Caco-2 (cell line): ENCODE results near the gene TRAPPC4. TPM values are rescaled to one million over a fixed set of nuclear protein-coding genes. Genes with fewer than 3 reads are reported as not detected.
"Not testable (repeated sequence)": the region's sequence is repeated elsewhere in the genome, so short reads cannot be mapped to it uniquely, and the experiment has no call there.

Source experiments
- BruUV-seq: library from RNA; stranded (reverse); fragments of 400-500 nt; replicated peaks from 2 replicates; lab custom pipeline; 2021; lab: Mats Ljungman, UMichigan
- CTCF ChIA-PET: fragments of 300-600 bp; sonication (Branson Sonifier 250); formaldehyde crosslinking; loops from one replicate; lab custom pipeline; 2022; ENCODE audit warnings: antibody characterized with exemption; lab: Charles Lee
- POLR2A ChIA-PET: fragments of 300-600 bp; sonication (Branson Sonifier 250); formaldehyde crosslinking; loops from one replicate; lab custom pipeline; 2022; ENCODE audit warnings: antibody characterized with exemption; lab: Charles Lee
- DNase-seq, 2 experiments: peaks; one replicate each; pipeline versions ENCODE4 v3.0.0 to v3.0.0-alpha.2; 2020 to 2022
- H3K27me3 ChIP-seq: replicated peaks from 2 replicates; pipeline ENCODE4 v1.6.0; 2011; ENCODE audit warnings: low read length; ENCODE audit not compliant: control insufficient read depth, insufficient read depth
- H3K36me3 ChIP-seq: 2 replicates; pipeline ENCODE4 v1.5.1; 2011; ENCODE audit warnings: low read length; ENCODE audit not compliant: control insufficient read depth, insufficient read depth
- H3K4me1 ChIP-seq: fragments of 250-450 bp; sonication (Bioruptor Pico); 2 replicates; pipeline ENCODE4 v1.5.1; 2020; ENCODE audit warnings: mild to moderate bottlenecking
- H3K4me3 ChIP-seq: 2 replicates; pipeline ENCODE4 v1.5.1; 2011; ENCODE audit warnings: low read depth, mild to moderate bottlenecking, control low read depth, low read length
- H3K9me3 ChIP-seq: fragments of 250-450 bp; sonication (Bioruptor Pico); 2 replicates; pipeline ENCODE4 v1.5.1; 2020; ENCODE audit warnings: mild to moderate bottlenecking, moderate library complexity
- H3K27ac Mint-ChIP-seq: one replicate; pipeline ENCODE4 v1.8.0; 2022; ENCODE audit warnings: mixed read lengths; ENCODE audit not compliant: unreplicated experiment
- H3K27me3 Mint-ChIP-seq: one replicate; pipeline ENCODE4 v1.8.0; 2022; ENCODE audit warnings: mixed read lengths; ENCODE audit not compliant: insufficient read depth, unreplicated experiment
- H3K36me3 Mint-ChIP-seq: one replicate; pipeline ENCODE4 v1.8.0; 2022; ENCODE audit warnings: mild to moderate bottlenecking, mixed read lengths; ENCODE audit not compliant: insufficient read depth, unreplicated experiment
- H3K4me1 Mint-ChIP-seq: one replicate; pipeline ENCODE4 v1.8.0; 2022; ENCODE audit warnings: low read depth, mixed read lengths; ENCODE audit not compliant: unreplicated experiment
- H3K4me3 Mint-ChIP-seq: one replicate; pipeline ENCODE4 v1.8.0; 2022; ENCODE audit warnings: mild to moderate bottlenecking, moderate library complexity, mixed read lengths; ENCODE audit not compliant: unreplicated experiment
- H3K9me3 Mint-ChIP-seq: one replicate; pipeline ENCODE4 v1.8.0; 2022; ENCODE audit warnings: mixed read lengths; ENCODE audit not compliant: unreplicated experiment
- intact Hi-C: fragments of 100-400 bp; cut with micrococcal nuclease; formaldehyde crosslinking; loops from one replicate; pipeline ENCODE4 v1.10.0; 2022; ENCODE audit not compliant: unreplicated experiment
- total RNA-seq: library from RNA; stranded (reverse); gene quantifications from 2 replicates; pipeline ENCODE4 v1.2.3, GENCODE V29; 2022
- TF ChIP-seq, protein P1 (sequence below), 2 experiments: fragments of 200-600 bp in 1 of 2; IDR thresholded peaks; 1 replicate in 1 of 2; 2 replicates in 1 of 2; pipeline versions ENCODE4 v1.5.1 to v1.8.0; 2011 to 2022; ENCODE audit warnings: antibody characterized with exemption in 1 of 2, control low read depth in 1 of 2, inconsistent platforms in 1 of 2, low read depth in 1 of 2, low read length in 1 of 2, mild to moderate bottlenecking in 1 of 2, moderate library complexity in 1 of 2; ENCODE audit not compliant: insufficient read depth in 1 of 2, severe bottlenecking in 1 of 2, unreplicated experiment in 1 of 2

Gene TRAPPC4
- total RNA-seq, 1 experiment from 2014 or later = 118 TPM

DNA sequence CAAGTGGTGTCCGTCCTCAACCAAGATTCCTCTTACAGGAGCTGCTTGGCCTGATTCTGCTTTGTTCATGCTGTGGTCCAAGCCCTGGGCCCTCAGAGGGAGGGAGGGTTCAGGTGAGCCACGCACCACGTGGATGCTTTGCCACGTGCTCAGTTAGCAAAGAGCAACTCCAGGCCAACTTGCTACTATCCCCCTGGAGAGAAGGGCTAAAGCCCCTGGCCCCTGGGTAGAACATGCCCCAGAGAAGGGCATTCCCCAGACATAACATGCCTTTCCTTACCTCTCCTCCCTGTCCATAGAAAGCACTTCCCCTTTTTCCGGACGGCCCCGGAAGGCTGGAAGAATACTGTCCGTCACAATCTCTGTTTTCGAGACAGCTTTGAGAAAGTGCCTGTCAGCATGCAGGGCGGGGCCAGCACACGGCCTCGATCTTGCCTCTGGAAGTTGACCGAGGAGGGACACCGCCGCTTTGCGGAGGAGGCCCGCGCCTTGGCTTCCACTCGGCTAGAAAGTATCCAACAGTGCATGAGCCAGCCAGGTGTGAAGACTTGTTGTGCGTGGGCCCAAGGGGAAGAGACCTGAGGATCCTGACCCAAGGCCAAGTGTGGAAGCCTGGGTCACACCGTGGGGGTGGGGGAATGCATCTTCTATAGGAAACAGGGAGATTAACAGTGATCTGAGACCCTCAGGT is 38.2 kb upstream of the TRAPPC4 start:
- POLR2A ChIA-PET = no interaction called here
- TF ChIP-seq, protein P1, sequence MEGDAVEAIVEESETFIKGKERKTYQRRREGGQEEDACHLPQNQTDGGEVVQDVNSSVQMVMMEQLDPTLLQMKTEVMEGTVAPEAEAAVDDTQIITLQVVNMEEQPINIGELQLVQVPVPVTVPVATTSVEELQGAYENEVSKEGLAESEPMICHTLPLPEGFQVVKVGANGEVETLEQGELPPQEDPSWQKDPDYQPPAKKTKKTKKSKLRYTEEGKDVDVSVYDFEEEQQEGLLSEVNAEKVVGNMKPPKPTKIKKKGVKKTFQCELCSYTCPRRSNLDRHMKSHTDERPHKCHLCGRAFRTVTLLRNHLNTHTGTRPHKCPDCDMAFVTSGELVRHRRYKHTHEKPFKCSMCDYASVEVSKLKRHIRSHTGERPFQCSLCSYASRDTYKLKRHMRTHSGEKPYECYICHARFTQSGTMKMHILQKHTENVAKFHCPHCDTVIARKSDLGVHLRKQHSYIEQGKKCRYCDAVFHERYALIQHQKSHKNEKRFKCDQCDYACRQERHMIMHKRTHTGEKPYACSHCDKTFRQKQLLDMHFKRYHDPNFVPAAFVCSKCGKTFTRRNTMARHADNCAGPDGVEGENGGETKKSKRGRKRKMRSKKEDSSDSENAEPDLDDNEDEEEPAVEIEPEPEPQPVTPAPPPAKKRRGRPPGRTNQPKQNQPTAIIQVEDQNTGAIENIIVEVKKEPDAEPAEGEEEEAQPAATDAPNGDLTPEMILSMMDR (IDR thresholded peaks at IDR 0.05; ENCODE audit: insufficient read depth in 1 of 2, low read depth in 1 of 2, low read length in 1 of 2, severe bottlenecking in 1 of 2, unreplicated experiment in 1 of 2) = no peak
- no peak overlapping the region for H3K4me3 Mint-ChIP-seq
- no peaks in the 10 kb centered on the region for H3K36me3 Mint-ChIP-seq
- CTCF ChIA-PET = no interaction called here
- no peaks in the 10 kb centered on the region for H3K4me1 Mint-ChIP-seq
- H3K36me3 ChIP-seq = no peaks in the 10 kb centered on the region
- no peaks in the 10 kb centered on the region for H3K9me3 ChIP-seq
- H3K27me3 Mint-ChIP-seq = no peaks in the 10 kb centered on the region
- DNase-seq = no peak
- BruUV-seq = no TSS peak
- H3K27me3 ChIP-seq = no peaks in the 10 kb centered on the region
- H3K4me1 ChIP-seq = no peaks in the 10 kb centered on the region
- intact Hi-C loops = no loop called here
- no peak overlapping the region for H3K4me3 ChIP-seq
- no peaks in the 10 kb centered on the region for H3K9me3 Mint-ChIP-seq
- no peak overlapping the region for H3K27ac Mint-ChIP-seq

DNA sequence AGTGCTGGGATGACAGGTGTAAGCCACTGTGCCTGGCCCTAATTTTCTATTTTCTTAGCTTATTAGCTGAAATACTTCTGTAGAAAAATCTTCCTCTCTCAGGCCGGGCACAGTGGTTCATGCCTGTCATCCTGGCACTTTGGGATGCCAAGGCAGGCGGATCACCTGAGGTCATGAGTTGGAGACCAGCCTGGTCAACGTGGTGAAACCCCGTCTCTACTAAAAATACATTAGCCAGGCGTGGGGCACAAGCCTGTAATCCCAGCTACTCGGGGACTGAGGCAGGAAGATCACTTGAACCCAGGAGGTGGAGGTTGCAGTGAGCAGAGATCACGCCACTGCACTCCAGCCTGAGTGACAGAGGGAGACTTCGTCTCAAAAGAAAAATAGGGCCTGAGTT is 34.2 kb upstream of the TRAPPC4 start:
- H3K36me3 Mint-ChIP-seq, BruUV-seq, POLR2A ChIA-PET, H3K27ac Mint-ChIP-seq, DNase-seq, H3K4me3 Mint-ChIP-seq, intact Hi-C loops, H3K4me1 Mint-ChIP-seq, H3K4me3 ChIP-seq, H3K27me3 Mint-ChIP-seq, H3K27me3 ChIP-seq, H3K4me1 ChIP-seq, H3K9me3 ChIP-seq, H3K9me3 Mint-ChIP-seq, H3K36me3 ChIP-seq, CTCF ChIA-PET: not testable (repeated sequence)

DNA sequence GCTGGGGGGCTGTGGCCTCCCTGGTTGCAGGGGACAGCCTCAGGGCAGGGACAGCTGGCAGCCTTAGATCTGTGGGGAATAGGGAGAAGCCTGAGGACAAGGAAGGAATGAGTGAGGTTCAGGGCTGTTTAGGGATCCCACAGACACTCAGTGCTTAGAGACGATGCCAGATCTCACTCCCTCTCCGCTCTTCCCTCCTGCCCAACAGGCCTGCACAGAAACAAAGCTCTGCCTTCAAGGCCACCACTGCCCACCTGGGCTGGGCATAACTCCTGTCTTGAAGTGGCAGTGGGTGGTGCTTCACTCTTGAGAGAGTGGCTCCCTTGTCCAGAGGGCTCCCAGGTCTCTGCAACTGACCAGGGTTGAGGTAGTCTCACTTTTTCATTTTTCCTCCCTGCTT is 33.7 kb upstream of the TRAPPC4 start:
- H3K27me3 Mint-ChIP-seq = no peaks in the 10 kb centered on the region
- CTCF ChIA-PET = no interaction called here
- H3K4me1 ChIP-seq = no peaks in the 10 kb centered on the region
- no peaks in the 10 kb centered on the region for H3K9me3 Mint-ChIP-seq
- H3K36me3 ChIP-seq = no peaks in the 10 kb centered on the region
- POLR2A ChIA-PET = no interaction called here
- no peak overlapping the region for H3K4me3 ChIP-seq
- no peaks in the 10 kb centered on the region for H3K36me3 Mint-ChIP-seq
- no TSS peak for BruUV-seq
- no peak for DNase-seq
- no peaks in the 10 kb centered on the region for H3K4me1 Mint-ChIP-seq
- intact Hi-C loops = no loop called here
- no peaks in the 10 kb centered on the region for H3K9me3 ChIP-seq
- H3K27me3 ChIP-seq = no peaks in the 10 kb centered on the region
- H3K27ac Mint-ChIP-seq = no peak overlapping the region
- TF ChIP-seq, protein P1 (IDR thresholded peaks at IDR 0.05; ENCODE audit: insufficient read depth in 1 of 2, low read depth in 1 of 2, low read length in 1 of 2, severe bottlenecking in 1 of 2, unreplicated experiment in 1 of 2) = no peak
- no peak overlapping the region for H3K4me3 Mint-ChIP-seq
